Breast epithelium (tissue), 4 donors: ENCODE measurements around the gene WWOX. TPM values are rescaled to one million over a fixed set of nuclear protein-coding genes. Genes with fewer than 3 reads are reported as not detected.

ENCODE experiments used
- DNase-seq, 2 donors: peaks; one replicate each; pipeline ENCODE4 v3.0.0-alpha.2; 2019; ENCODE audit warnings: low spot score in 2 of 2
- H3K27ac ChIP-seq, 2 donors: fragments of 200-600 bp; sonication (generic) in 1 of 2; one replicate each; pipeline ENCODE4 v1.5.1; 2016 to 2019; ENCODE audit warnings: mild to moderate bottlenecking in 1 of 2
- H3K27me3 ChIP-seq, 2 donors: fragments of 200-600 bp; sonication (generic) in 1 of 2; one replicate each; pipeline versions ENCODE4 v1.5.1 to v1.6.0; 2017 to 2019; ENCODE audit warnings: control low read depth in 1 of 2, mild to moderate bottlenecking in 1 of 2
- H3K36me3 ChIP-seq: fragments of 200-600 bp; one replicate; pipeline ENCODE4 v1.5.1; 2019
- H3K4me1 ChIP-seq, 2 donors: fragments of 200-600 bp; sonication (generic); one replicate each; pipeline ENCODE4 v1.5.1; 2016 to 2019; ENCODE audit warnings: control low read depth in 1 of 2
- H3K4me3 ChIP-seq, 3 donors: fragments of 200-600 bp; sonication (generic); 1 replicate in 2 of 3; 2 replicates in 1 of 3; pipeline ENCODE4 v1.5.1; 2016 to 2019; ENCODE audit warnings: mild to moderate bottlenecking in 3 of 3, moderate library complexity in 2 of 3
- H3K9me3 ChIP-seq, 2 donors: fragments of 200-600 bp; sonication (generic) in 1 of 2; one replicate each; pipeline ENCODE4 v1.5.1; 2016 to 2019; ENCODE audit warnings: control low read depth in 1 of 2
- CTCF ChIP-seq, 3 donors: fragments of 450-650 bp; IDR thresholded peaks; one replicate each; pipeline ENCODE4 v1.5.1; 2016 to 2017; ENCODE audit warnings: antibody characterized with exemption in 3 of 3, mild to moderate bottlenecking in 3 of 3, moderate library complexity in 3 of 3
- POLR2A ChIP-seq: fragments of 450-650 bp; IDR thresholded peaks from one replicate; pipeline ENCODE4 v1.6.1; 2016; ENCODE audit warnings: antibody characterized with exemption, mild to moderate bottlenecking, moderate library complexity
- POLR2AphosphoS5 ChIP-seq, 3 donors: sonication (generic); formaldehyde crosslinking; IDR thresholded peaks; one replicate each; pipeline ENCODE4 v1.6.1; 2017; ENCODE audit warnings: antibody characterized with exemption in 3 of 3
- intact Hi-C: fragments of 100-400 bp; cut with DNase I; formaldehyde crosslinking; loops from one replicate; pipeline ENCODE4 v1.15.1; 2023; ENCODE audit warnings: low total_unique reads
- total RNA-seq, 3 donors: library from RNA; depleted of rRNA; stranded (reverse); fragments of >200 nt; gene quantifications; one replicate each; pipeline ENCODE4 v1.1.0, GENCODE V29; 2016

WWOX gene
- total RNA-seq, 3 donors from 2014 or later, result 42.9 to 73.6 (median 43.4) TPM

GRCh38 chr16:78918805-78919305 is 819.4 kb downstream of the WWOX start:
- Histone ChIP-seq H3K36me3 (no peaks in the 10 kb centered on the region), H3K27ac (no peak overlapping the region), H3K4me1 (no peaks in the 10 kb centered on the region), H3K4me3 (no peak overlapping the region), H3K27me3 (no peaks in the 10 kb centered on the region), H3K9me3 (no peaks in the 10 kb centered on the region)
- intact Hi-C loops, result no loop called here
- TF ChIP-seq CTCF (IDR thresholded peaks at IDR 0.05), result no peak
- no peak for TF ChIP-seq POLR2A
- no peak for TF ChIP-seq POLR2AphosphoS5 (IDR thresholded peaks at IDR 0.05)
- no peak for DNase-seq

GRCh38 chr16:78919852-78920251 is 820.4 kb downstream of the WWOX start:
- TF ChIP-seq POLR2AphosphoS5 (IDR thresholded peaks at IDR 0.05) (no peak), POLR2A (no peak), CTCF (IDR thresholded peaks at IDR 0.05) (no peak)
- no peaks in the 10 kb centered on the region for H3K4me1 ChIP-seq
- no peaks in the 10 kb centered on the region for H3K27me3 ChIP-seq
- H3K36me3 ChIP-seq, result no peaks in the 10 kb centered on the region
- no peak for DNase-seq
- H3K4me3 ChIP-seq, result no peak overlapping the region
- H3K27ac ChIP-seq, result no peak overlapping the region
- intact Hi-C loops, result no loop called here
- H3K9me3 ChIP-seq, result no peaks in the 10 kb centered on the region

- Histone ChIP-seq H3K4me3 (no peak overlapping the region), H3K27ac (no peak overlapping the region), H3K9me3 (no peaks in the 10 kb centered on the region), H3K4me1 (no peaks in the 10 kb centered on the region), H3K27me3 (no peaks in the 10 kb centered on the region), H3K36me3 (no peaks in the 10 kb centered on the region)
- TF ChIP-seq CTCF (IDR thresholded peaks at IDR 0.05) (no peak), POLR2A (no peak), POLR2AphosphoS5 (IDR thresholded peaks at IDR 0.05) (no peak)
- intact Hi-C loops, result no loop called here
- no peak for DNase-seq
Measured at GRCh38 chr16:78920621-78921020, 821.2 kb downstream of the WWOX start.

GRCh38 chr16:78925083-78925767 is 825.8 kb downstream of the WWOX start:
- no peaks in the 10 kb centered on the region for H3K4me1 ChIP-seq
- peak in 1 of 3 donors; percentile 14 for TF ChIP-seq CTCF (IDR thresholded peaks at IDR 0.05)
- no peak for TF ChIP-seq POLR2A
- no peak for TF ChIP-seq POLR2AphosphoS5 (IDR thresholded peaks at IDR 0.05)
- H3K27ac ChIP-seq, result no peak overlapping the region
- H3K4me3 ChIP-seq, result no peak overlapping the region
- no peaks in the 10 kb centered on the region for H3K9me3 ChIP-seq
- no peaks in the 10 kb centered on the region for H3K27me3 ChIP-seq
- no peaks in the 10 kb centered on the region for H3K36me3 ChIP-seq
- intact Hi-C loops, result no loop called here
- no peak for DNase-seq

GRCh38 chr16:78926723-78927210 is 827.3 kb downstream of the WWOX start:
- no peaks in the 10 kb centered on the region for H3K4me1 ChIP-seq
- no peaks in the 10 kb centered on the region for H3K36me3 ChIP-seq
- no peaks in the 10 kb centered on the region for H3K27me3 ChIP-seq
- H3K27ac ChIP-seq, result no peak overlapping the region
- no peak for TF ChIP-seq POLR2A
- TF ChIP-seq CTCF (IDR thresholded peaks at IDR 0.05), result no peak
- no peak for TF ChIP-seq POLR2AphosphoS5 (IDR thresholded peaks at IDR 0.05)
- intact Hi-C loops, result no loop called here
- H3K4me3 ChIP-seq, result no peak overlapping the region
- H3K9me3 ChIP-seq, result no peaks in the 10 kb centered on the region
- DNase-seq, result no peak
